Measurements from ENCODE around the gene SGTA.

Gene SGTA

GRCh38 chr19:2809387-2810140 lies 26.5 kb upstream of the SGTA start:
- DNase-seq = no peak

GRCh38 chr19:2808129-2808941 lies 25.3 kb upstream of the SGTA start:
- no peak for DNase-seq

GRCh38 chr19:2807379-2808128 lies 24.5 kb upstream of the SGTA start:
- DNase-seq = no peak

- no peak for DNase-seq
Measured at GRCh38 chr19:2806736-2807378, 23.8 kb upstream of the SGTA start.

GRCh38 chr19:2805991-2806649 lies 23.0 kb upstream of the SGTA start:
- no peak for DNase-seq

- DNase-seq = no peak
Measured at GRCh38 chr19:2805261-2805900, 22.3 kb upstream of the SGTA start.

GRCh38 chr19:2804156-2805004 lies 21.3 kb upstream of the SGTA start:
- DNase-seq = no peak

- DNase-seq = no peak
Measured at GRCh38 chr19:2803486-2804155, 20.5 kb upstream of the SGTA start.

GRCh38 chr19:2802826-2803225 lies 19.8 kb upstream of the SGTA start:
- no peak for DNase-seq

GRCh38 chr19:2800506-2800905 lies 17.4 kb upstream of the SGTA start:
- no peak for DNase-seq

- DNase-seq = no peak
Measured at GRCh38 chr19:2799273-2800020, 16.4 kb upstream of the SGTA start.

- DNase-seq = no peak
Measured at GRCh38 chr19:2798733-2799132, 15.7 kb upstream of the SGTA start.

GRCh38 chr19:2798158-2798685 lies 15.1 kb upstream of the SGTA start:
- DNase-seq = no peak

- no peak for DNase-seq
Measured at GRCh38 chr19:2797280-2797679, 14.2 kb upstream of the SGTA start.

- DNase-seq = no peak
Measured at GRCh38 chr19:2796659-2797266, 13.7 kb upstream of the SGTA start.

GRCh38 chr19:2795827-2796658 lies 13.0 kb upstream of the SGTA start:
- no peak for DNase-seq

GRCh38 chr19:2793577-2793976 lies 10.5 kb upstream of the SGTA start:
- no peak for DNase-seq

- no peak for DNase-seq
Measured at GRCh38 chr19:2793126-2793525, 10.1 kb upstream of the SGTA start.
